Memory B cell (primary cell): ENCODE measurements around the gene AP3B1.

ENCODE experiments used
- ATAC-seq: fragments of 150-1000 bp; cut with Tn5 transposase; 2 replicates; pipeline ENCODE4 v1.10.0; 2021; ENCODE audit warnings: low read depth, mild to moderate bottlenecking, moderate library complexity
- DNase-seq, 2 donors: peaks; one replicate each; pipeline ENCODE4 v3.0.0; 2022; ENCODE audit warnings: low spot score in 2 of 2
- H3K27ac Mint-ChIP-seq: one replicate; pipeline ENCODE4 v1.8.0; 2022; ENCODE audit warnings: mild to moderate bottlenecking, moderate library complexity, mixed read lengths
- H3K27me3 Mint-ChIP-seq: one replicate; pipeline ENCODE4 v1.8.0; 2022; ENCODE audit warnings: mixed read lengths
- H3K36me3 Mint-ChIP-seq: one replicate; pipeline ENCODE4 v1.8.0; 2022; ENCODE audit warnings: mild to moderate bottlenecking, mixed read lengths
- H3K4me1 Mint-ChIP-seq: one replicate; pipeline ENCODE4 v1.8.0; 2022; ENCODE audit warnings: mixed read lengths
- H3K4me3 Mint-ChIP-seq: one replicate; pipeline ENCODE4 v1.8.0; 2022; ENCODE audit warnings: mild to moderate bottlenecking, moderate library complexity, mixed read lengths
- H3K9me3 Mint-ChIP-seq: one replicate; pipeline ENCODE4 v1.8.0; 2022; ENCODE audit warnings: mixed read lengths

The AP3B1 gene

DNA sequence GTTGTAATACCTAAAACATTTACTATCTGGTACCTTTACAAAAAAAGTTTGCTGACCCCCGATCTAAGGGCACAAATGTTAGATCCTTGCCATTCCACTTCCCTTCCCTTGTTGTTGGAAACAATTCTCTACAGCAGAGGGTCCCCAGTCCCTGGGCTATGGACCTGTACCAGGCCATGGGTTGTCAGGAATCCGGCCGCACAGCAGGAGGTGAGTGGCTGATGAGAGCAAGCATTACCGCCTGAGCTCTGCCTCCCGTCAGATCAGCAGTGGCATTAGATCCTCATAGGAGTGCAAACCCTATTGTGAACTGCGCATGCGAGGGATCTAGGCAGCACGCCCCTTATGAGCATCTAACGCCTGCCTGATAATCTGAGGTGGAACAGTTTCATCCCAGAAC, 248.5 kb downstream of the AP3B1 start:
- Mint-ChIP-seq H3K4me3 (no peak overlapping the region), H3K27me3 (no peaks in the 10 kb centered on the region), H3K27ac (no peak overlapping the region), H3K4me1 (peaks cover 2% of the 10 kb centered on the region), H3K9me3 (peaks cover 2% of the 10 kb centered on the region), H3K36me3 (peaks cover 23% of the 10 kb centered on the region)
- no peak for ATAC-seq
- DNase-seq: no peak

DNA sequence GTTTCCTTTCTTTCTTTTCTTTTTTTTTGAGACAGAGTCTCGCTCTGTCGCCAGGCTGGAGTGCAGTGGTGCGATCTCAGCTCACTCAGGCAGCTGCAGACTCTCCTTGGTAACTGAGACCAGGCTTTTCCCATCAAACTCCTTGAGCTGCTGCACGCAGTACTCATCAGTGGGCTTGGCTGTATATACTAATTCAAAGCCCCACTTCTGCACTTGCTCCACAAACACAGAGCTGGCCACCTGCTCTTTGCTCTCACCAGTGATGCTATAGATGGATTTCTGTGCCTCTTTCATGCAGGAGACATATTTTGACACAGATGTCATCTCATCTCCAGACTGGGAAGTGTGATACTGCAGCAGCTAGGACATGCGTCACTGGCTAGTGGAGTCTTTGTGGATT, 252.7 kb downstream of the AP3B1 start:
- ATAC-seq (no peak), DNase-seq (no peak)
- no peaks in the 10 kb centered on the region for H3K27me3 Mint-ChIP-seq
- no peak overlapping the region for H3K27ac Mint-ChIP-seq
- no peaks in the 10 kb centered on the region for H3K4me1 Mint-ChIP-seq
- H3K9me3 Mint-ChIP-seq: peaks cover 2% of the 10 kb centered on the region
- H3K36me3 Mint-ChIP-seq: peaks cover 24% of the 10 kb centered on the region
- H3K4me3 Mint-ChIP-seq: no peak overlapping the region

DNA sequence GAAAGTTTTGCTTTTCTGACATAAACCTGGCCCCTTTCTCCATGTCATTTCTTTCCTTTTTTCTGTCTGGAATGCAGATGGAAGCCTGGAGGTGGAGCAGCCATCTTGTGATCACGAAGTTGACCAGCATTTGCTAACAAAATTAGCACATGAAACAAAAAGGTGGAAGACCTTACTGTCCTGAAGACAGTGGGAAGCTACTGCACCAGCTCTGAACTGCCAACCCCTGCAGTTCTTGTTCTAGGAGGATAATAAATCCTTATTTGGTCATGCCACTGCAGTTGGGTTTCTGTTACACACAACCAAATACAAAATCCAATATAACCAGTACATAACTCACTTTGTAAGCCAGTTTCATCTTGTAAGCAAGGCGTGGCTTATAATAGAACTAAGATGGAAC, 269.0 kb downstream of the AP3B1 start:
- ATAC-seq: no peak

DNA sequence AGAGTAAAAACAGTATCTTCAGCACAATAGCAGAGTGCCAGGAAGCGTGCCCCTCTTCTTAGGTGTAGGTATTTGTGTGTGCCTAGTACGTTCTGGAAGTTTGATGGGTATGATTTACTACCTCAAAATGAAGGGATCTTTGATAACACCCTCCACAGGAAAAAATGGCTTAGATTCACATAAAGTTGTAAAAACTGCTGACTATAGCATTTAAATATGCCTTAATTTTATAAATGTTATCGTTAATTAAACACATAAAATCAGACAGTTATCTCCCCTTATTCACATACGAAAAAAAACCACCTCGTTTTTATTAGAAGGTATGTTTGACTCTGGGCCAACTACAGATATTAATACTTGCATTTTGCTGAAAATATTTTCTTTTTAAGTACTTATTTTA, 274.8 kb downstream of the AP3B1 start:
- Mint-ChIP-seq H3K9me3 (no peaks in the 10 kb centered on the region), H3K27me3 (no peaks in the 10 kb centered on the region), H3K4me3 (no peak overlapping the region), H3K4me1 (no peaks in the 10 kb centered on the region), H3K36me3 (peaks cover 11% of the 10 kb centered on the region), H3K27ac (no peak overlapping the region)
- DNase-seq (no peak), ATAC-seq (no peak)

More for the DNA sequence above, 269.0 kb downstream of the AP3B1 start:
- Mint-ChIP-seq H3K27me3 (no peaks in the 10 kb centered on the region), H3K27ac (no peak overlapping the region), H3K9me3 (no peaks in the 10 kb centered on the region), H3K4me1 (no peaks in the 10 kb centered on the region), H3K36me3 (peaks cover 13% of the 10 kb centered on the region), H3K4me3 (no peak overlapping the region)
- no peak for DNase-seq

DNA sequence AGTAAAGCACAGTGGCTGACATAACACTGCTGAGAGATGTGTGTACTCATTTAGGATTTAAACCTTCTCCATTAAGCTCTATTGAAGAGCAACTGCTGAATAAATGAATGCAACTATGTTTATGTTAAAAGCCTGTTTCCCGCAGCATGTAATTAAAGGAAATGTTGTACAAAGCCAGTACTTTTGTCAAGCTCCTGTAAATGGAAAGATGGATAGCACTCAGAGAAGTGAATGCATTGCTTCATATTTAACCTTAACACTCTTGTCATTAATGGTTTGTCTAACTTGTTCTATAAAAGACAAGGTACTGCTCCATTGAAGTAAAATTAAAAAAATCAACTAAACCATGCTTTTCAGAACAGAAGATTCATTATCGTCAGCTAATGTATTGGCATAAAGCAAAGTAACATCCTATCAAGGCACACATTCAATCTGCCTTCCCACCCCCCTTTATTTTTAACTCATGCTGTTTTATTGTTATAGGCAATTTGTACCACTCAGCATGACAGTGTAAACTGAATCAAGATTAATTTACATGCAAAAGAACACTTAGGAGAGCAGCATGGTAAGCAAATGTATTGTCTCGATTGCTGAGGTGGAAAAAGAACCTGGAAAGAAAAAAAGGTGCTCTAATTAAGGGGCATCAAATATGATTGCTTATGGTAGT, 277.5 kb downstream of the AP3B1 start:
- H3K27me3 Mint-ChIP-seq: no peaks in the 10 kb centered on the region
- no peak overlapping the region for H3K27ac Mint-ChIP-seq
- ATAC-seq (no peak), DNase-seq (no peak)
- no peaks in the 10 kb centered on the region for H3K9me3 Mint-ChIP-seq
- no peaks in the 10 kb centered on the region for H3K4me1 Mint-ChIP-seq
- no peak overlapping the region for H3K4me3 Mint-ChIP-seq
- peaks cover 5% of the 10 kb centered on the region for H3K36me3 Mint-ChIP-seq

DNA sequence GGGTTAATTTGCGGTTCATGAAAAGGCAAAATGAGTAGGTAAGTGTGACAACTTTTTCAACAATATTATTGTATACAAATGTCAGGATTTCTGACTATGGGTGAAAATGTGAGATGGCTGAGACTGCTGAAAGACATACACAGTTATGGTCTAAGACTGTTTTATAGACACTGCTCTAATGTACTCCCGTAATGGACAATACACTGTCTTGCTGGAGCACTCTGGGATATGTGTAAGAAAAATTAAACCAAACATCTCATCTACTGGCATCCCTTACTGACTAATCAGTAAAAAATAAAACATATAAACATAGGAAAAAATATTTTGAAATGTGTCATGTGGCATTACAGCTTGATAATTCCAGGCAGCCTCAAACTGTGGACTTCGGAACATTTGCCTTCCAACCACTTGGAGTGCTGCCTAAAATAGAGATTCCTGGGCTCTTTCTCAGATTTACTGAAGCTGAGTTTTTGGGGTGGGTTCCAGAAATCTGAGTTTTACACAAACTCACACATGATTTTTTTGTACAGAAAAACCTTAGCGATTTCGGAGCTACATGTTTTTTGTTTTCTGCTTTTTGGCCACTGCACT, 284.5 kb downstream of the AP3B1 start:
- H3K36me3 Mint-ChIP-seq: peaks cover 10% of the 10 kb centered on the region
- H3K4me1 Mint-ChIP-seq: no peaks in the 10 kb centered on the region
- H3K4me3 Mint-ChIP-seq: no peak overlapping the region
- no peak for DNase-seq
- no peaks in the 10 kb centered on the region for H3K27me3 Mint-ChIP-seq
- ATAC-seq: no peak
- H3K27ac Mint-ChIP-seq: no peak overlapping the region
- H3K9me3 Mint-ChIP-seq: no peaks in the 10 kb centered on the region

DNA sequence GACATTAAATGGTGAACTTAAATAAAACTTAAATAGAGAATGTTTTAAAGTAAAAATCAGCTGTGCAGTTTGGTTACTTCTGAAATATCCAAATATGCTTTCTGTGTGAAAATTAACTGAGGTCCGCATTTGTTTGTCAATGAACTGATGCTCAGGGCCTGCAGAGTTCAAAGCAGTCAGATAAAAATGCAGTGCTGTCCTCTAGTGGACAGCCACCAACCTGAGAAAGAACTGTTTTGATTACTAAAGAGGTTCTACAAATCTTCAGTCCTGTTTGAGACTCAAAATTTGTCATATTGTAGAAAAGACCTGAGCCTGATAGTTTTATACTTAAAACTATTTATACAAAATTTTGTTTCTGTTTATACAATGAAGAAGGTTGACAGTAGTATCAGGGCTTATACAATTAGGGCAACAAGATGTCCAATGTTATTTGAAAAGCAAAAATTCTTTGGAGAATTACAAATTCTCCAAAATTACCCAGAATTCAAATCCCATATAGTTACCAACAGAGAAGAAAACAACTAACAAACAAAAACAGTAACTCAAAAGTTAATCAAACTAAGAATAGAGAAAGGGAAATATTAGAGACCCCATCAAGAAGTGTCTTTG, 286.0 kb downstream of the AP3B1 start:
- H3K36me3 Mint-ChIP-seq: peaks cover 6% of the 10 kb centered on the region
- H3K27ac Mint-ChIP-seq: no peak overlapping the region
- H3K4me1 Mint-ChIP-seq: no peaks in the 10 kb centered on the region
- H3K9me3 Mint-ChIP-seq: no peaks in the 10 kb centered on the region
- ATAC-seq (no peak), DNase-seq (no peak)
- H3K27me3 Mint-ChIP-seq: no peaks in the 10 kb centered on the region
- H3K4me3 Mint-ChIP-seq: no peak overlapping the region

DNA sequence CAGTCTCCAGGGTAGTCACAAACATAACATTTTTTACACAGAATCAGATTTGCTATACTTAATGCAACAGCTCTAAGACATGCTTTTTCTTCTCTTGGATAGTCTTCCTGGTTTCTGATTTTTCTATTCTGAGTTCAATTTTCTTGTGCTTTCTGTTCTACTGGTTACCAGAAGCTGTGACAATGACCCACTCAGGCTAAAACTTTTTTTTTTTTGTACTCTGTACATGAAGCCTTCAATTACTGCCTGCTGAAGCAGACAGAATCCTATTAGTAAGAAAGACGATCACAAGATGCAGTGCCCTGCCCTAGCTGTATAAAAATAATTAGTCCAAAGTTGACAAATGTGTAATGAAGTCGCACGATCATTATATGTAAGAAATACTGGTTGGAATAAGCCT, 287.3 kb downstream of the AP3B1 start:
- H3K27ac Mint-ChIP-seq: no peak overlapping the region
- ATAC-seq (no peak), DNase-seq (no peak)
- peaks cover 9% of the 10 kb centered on the region for H3K36me3 Mint-ChIP-seq
- H3K9me3 Mint-ChIP-seq: no peaks in the 10 kb centered on the region
- no peak overlapping the region for H3K4me3 Mint-ChIP-seq
- no peaks in the 10 kb centered on the region for H3K4me1 Mint-ChIP-seq
- H3K27me3 Mint-ChIP-seq: no peaks in the 10 kb centered on the region

DNA sequence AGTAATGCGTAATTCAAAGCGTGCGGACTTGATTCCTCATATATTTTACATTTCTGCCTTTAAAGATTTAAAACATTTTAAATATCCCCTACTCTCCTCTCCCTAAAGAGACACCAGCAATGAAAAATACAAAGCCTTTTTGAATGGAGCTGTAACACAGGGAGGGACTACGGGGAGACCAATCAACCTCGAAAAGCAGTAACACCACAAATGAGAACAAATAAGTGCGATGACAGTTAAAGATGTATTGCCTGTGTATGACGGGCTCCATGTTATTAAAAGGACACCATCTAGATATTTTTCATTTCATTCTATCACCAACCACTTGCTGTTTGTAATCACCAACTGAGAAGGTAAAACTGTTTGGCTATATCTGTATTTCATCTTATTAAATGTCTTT, 288.0 kb downstream of the AP3B1 start:
- Mint-ChIP-seq H3K27ac (no peak overlapping the region), H3K27me3 (no peaks in the 10 kb centered on the region), H3K4me1 (no peaks in the 10 kb centered on the region), H3K4me3 (no peak overlapping the region), H3K9me3 (no peaks in the 10 kb centered on the region), H3K36me3 (peaks cover 11% of the 10 kb centered on the region)
- ATAC-seq: no peak
- no peak for DNase-seq

DNA sequence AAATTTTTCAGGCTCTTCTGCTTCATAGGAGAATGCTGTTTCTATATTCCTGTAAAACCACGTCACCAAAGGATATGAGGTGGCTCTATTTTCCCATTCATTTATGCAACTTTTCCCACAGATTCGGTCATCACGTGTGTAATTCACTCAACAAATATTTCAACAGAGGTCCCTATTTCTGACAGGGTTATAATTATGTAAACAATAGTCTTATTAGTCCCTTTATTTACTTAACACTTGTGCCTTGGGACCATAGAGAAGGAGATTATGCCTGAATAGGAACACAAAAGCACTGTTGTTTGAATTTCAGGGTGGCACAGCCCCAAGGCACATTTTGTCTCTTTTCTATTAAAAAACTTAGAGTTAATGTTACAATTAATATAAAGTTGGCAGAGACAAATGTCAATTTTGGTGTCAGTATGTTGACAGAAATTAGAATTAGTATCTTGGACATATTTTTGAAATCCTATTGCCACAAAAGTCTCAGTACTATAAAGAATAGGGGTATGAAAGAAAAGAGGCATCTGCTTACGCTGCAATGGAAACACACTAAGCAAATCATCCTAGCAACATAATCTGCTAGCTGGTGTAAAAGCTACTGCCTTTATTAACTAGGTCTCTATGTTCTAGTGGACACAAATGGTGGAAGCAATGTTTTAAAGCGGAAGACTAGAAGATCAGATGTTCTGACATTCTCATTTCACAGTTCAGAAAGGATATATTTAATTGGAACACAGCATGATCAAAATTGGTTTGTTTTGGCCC, 289.3 kb downstream of the AP3B1 start:
- H3K27me3 Mint-ChIP-seq: no peaks in the 10 kb centered on the region
- peaks cover 11% of the 10 kb centered on the region for H3K36me3 Mint-ChIP-seq
- H3K9me3 Mint-ChIP-seq: no peaks in the 10 kb centered on the region
- no peak overlapping the region for H3K27ac Mint-ChIP-seq
- H3K4me1 Mint-ChIP-seq: no peaks in the 10 kb centered on the region
- ATAC-seq: no peak
- no peak overlapping the region for H3K4me3 Mint-ChIP-seq
- no peak for DNase-seq

DNA sequence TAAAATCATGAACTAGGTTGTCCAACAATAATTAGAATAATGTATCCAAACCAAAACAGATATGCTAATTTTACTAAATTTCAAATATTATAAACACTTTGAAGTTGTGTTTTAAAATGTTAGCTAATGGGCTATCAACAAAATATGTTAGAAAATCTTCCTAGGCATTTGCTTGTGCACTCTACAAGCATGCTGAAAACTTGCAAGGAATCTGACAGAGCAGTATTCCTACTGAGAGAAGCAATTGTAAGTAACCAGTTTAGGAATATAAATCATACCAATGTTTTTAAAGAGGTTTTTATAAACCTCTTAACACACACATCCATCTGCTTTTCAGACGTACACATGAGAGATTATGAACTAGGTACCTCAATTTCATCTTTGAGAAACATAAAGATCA, 289.9 kb downstream of the AP3B1 start:
- ATAC-seq: no peak
- peaks cover 14% of the 10 kb centered on the region for H3K36me3 Mint-ChIP-seq

DNA sequence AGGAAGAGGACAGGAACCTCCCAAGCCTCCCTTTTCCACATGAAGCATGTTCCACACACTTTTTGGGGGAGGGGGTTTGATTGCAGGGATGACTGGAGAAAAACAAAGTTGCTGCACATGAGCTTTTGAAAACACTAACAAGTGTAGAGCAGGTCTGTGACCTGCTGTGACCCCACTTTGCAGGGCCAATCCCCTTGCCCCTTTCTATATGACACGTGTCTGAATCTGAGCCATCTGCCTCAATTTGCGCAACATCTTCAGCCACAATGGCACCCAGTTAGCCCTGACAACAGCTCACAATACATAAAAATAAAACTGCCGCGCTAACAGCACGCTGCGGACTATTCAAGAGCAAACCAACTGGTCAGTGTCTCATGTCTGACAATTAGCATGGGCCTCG, 290.6 kb downstream of the AP3B1 start:
- H3K27me3 Mint-ChIP-seq: no peaks in the 10 kb centered on the region
- no peak for DNase-seq
- H3K4me3 Mint-ChIP-seq: no peak overlapping the region
- no peak for ATAC-seq
- no peaks in the 10 kb centered on the region for H3K9me3 Mint-ChIP-seq
- no peaks in the 10 kb centered on the region for H3K4me1 Mint-ChIP-seq
- H3K36me3 Mint-ChIP-seq: peaks cover 20% of the 10 kb centered on the region
- no peak overlapping the region for H3K27ac Mint-ChIP-seq

More for the DNA sequence above, 289.9 kb downstream of the AP3B1 start:
- no peaks in the 10 kb centered on the region for H3K9me3 Mint-ChIP-seq
- H3K4me3 Mint-ChIP-seq: no peak overlapping the region
- no peak for DNase-seq
- no peaks in the 10 kb centered on the region for H3K4me1 Mint-ChIP-seq
- no peak overlapping the region for H3K27ac Mint-ChIP-seq
- H3K27me3 Mint-ChIP-seq: no peaks in the 10 kb centered on the region

DNA sequence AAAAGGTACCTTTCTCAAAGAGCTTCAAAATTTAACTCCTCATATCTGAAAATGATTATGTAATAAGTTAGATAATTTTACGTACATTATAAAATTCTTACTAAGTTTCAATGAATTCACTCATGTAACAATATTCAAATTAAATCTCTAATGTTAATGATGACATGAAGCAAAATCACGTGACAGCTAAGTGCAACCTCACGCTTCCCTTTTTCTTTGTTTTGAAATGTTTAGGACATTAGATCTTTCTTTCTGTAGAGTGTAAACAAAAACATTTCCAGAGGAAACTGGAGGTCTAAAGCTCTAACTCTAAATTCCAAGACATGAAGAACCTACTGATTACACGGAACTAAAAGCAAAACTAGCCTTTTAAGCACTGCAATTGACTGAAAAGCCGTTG, 291.0 kb downstream of the AP3B1 start:
- no peak overlapping the region for H3K27ac Mint-ChIP-seq
- no peak for ATAC-seq
- no peak overlapping the region for H3K4me3 Mint-ChIP-seq
- H3K27me3 Mint-ChIP-seq: no peaks in the 10 kb centered on the region
- H3K4me1 Mint-ChIP-seq: no peaks in the 10 kb centered on the region
- DNase-seq: no peak
- H3K9me3 Mint-ChIP-seq: no peaks in the 10 kb centered on the region
- H3K36me3 Mint-ChIP-seq: peaks cover 22% of the 10 kb centered on the region

DNA sequence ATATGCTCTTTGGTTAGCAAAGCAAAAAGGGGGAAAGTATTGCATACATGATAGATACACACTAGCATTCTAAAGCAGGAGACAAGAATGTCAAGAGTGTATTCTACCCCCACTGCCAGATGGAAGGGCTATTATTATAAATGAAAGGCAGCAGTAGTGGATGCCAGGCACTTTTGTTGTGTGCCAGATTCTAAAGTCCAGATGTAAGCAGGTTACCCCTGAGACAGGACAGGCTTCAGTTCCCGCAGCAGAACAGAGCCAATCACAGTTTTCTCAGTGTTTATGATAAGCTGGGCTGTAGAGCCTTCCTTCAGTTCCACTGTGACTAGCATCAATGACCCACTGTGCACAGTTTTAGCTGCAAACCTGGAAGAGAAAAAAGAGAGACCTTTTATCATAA, 291.8 kb downstream of the AP3B1 start:
- DNase-seq (no peak), ATAC-seq (no peak)
- Mint-ChIP-seq H3K9me3 (no peaks in the 10 kb centered on the region), H3K27me3 (no peaks in the 10 kb centered on the region), H3K4me3 (no peak overlapping the region), H3K36me3 (peaks cover 22% of the 10 kb centered on the region), H3K27ac (no peak overlapping the region), H3K4me1 (no peaks in the 10 kb centered on the region)
